A549 (cell line): ENCODE results near the gene PHF21B. TPM values are rescaled to one million over a fixed set of nuclear protein-coding genes. Genes with fewer than 3 reads are reported as not detected.

Experiments
- ATAC-seq, 2 experiments: fragments of 200-7000 bp in 1 of 2; fragments of >200 bp in 1 of 2; cut with Nextera tagmentation in 1 of 2; cut with Tn5 transposase in 1 of 2; 3 replicates each; pipeline versions ENCODE4 v1.8.0 to v1.9.1; 2018 to 2020; ENCODE audit warnings: mild to moderate bottlenecking in 1 of 2, moderate library complexity in 1 of 2
- CTCF ChIA-PET: fragments of 300-600 bp; sonication (Branson Sonifier 250); formaldehyde crosslinking; extraction: SDS; loops from one replicate; lab custom pipeline; 2021; ENCODE audit warnings: antibody characterized with exemption, inconsistent platforms; lab: Yijun Ruan, JAX
- POLR2A ChIA-PET: fragments of 350-600 bp; formaldehyde crosslinking; extraction: SDS; loops from one replicate; lab custom pipeline; 2021; ENCODE audit warnings: antibody characterized with exemption, inconsistent platforms; lab: Yijun Ruan, JAX
- DNase-seq, 2 experiments: peaks; one replicate each; pipeline versions ENCODE4 v3.0.0 to v3.0.0-alpha.2; 2011 to 2016; ENCODE audit warnings: low read depth in 1 of 2, low spot score in 1 of 2
- FAIRE-seq: peaks from 2 replicates; lab custom pipeline; 2011; peaks lifted over from hg19 to GRCh38; lab: Jason Lieb, UNC
- H3K27ac ChIP-seq, 2 experiments: fragments of >200 bp; sonication (Bioruptor Twin); formaldehyde crosslinking; 3 replicates each; pipeline ENCODE4 v1.5.1; 2016 to 2017
- H3K4me1 ChIP-seq: fragments of >200 bp; sonication (Bioruptor Twin); formaldehyde crosslinking; 3 replicates; pipeline ENCODE4 v1.6.1; 2016
- H3K4me2 ChIP-seq: fragments of >200 bp; sonication (Bioruptor Twin); formaldehyde crosslinking; 3 replicates; pipeline ENCODE4 v1.6.1; 2016
- H3K4me3 ChIP-seq: fragments of >200 bp; sonication (Bioruptor Twin); formaldehyde crosslinking; 3 replicates; pipeline ENCODE4 v1.5.1; 2016
- H3K9me3 ChIP-seq: fragments of >200 bp; sonication (Bioruptor Twin); formaldehyde crosslinking; 3 replicates; pipeline ENCODE4 v1.6.1; 2016
- CEBPB ChIP-seq, 2 experiments: fragments of >200 bp in 1 of 2; sonication (Bioruptor Twin) in 1 of 2; formaldehyde crosslinking in 1 of 2; IDR thresholded peaks; 2 replicates each; pipeline ENCODE4 v1.6.1; 2012 to 2016
- EHF ChIP-seq: fragments of 250-450 bp; sonication (Bioruptor Pico); IDR thresholded peaks from 2 replicates; pipeline ENCODE4 v1.5.0; 2020; ENCODE audit warnings: mild to moderate bottlenecking
- EP300 ChIP-seq, 2 experiments: fragments of >200 bp; sonication (Bioruptor Twin); formaldehyde crosslinking; IDR thresholded peaks; 2 replicates in 1 of 2; 3 replicates in 1 of 2; pipeline ENCODE4 v1.6.1; 2016 to 2017
- FOXS1 ChIP-seq: fragments of 250-450 bp; sonication (Bioruptor Pico); IDR thresholded peaks from 2 replicates; pipeline ENCODE4 v1.5.0; 2020; ENCODE audit warnings: mild to moderate bottlenecking, moderate library complexity
- HDAC2 ChIP-seq: fragments of 200-600 bp; sonication (generic); IDR thresholded peaks from 2 replicates; pipeline ENCODE4 v1.6.1; 2016
- HOXB5 ChIP-seq: fragments of 250-450 bp; sonication (Bioruptor Pico); IDR thresholded peaks from 2 replicates; pipeline ENCODE4 v1.5.0; 2020; ENCODE audit warnings: mild to moderate bottlenecking, moderate library complexity
- JUNB ChIP-seq: fragments of >200 bp; sonication (Bioruptor Twin); formaldehyde crosslinking; IDR thresholded peaks from 2 replicates; pipeline ENCODE4 v1.6.1; 2016
- MAZ ChIP-seq: fragments of 150-350 bp; IDR thresholded peaks from 2 replicates; pipeline ENCODE4 v1.6.1; 2014; ENCODE audit warnings: antibody characterized with exemption, low read depth, low read length, borderline replicate concordance
- NPAS2 ChIP-seq: fragments of 250-450 bp; sonication (Bioruptor Pico); IDR thresholded peaks from 2 replicates; pipeline ENCODE4 v1.8.0; 2022; ENCODE audit warnings: mild to moderate bottlenecking, moderate library complexity, borderline replicate concordance
- RCOR1 ChIP-seq: fragments of 150-350 bp; IDR thresholded peaks from 2 replicates; pipeline ENCODE4 v1.6.1; 2014; ENCODE audit warnings: antibody characterized with exemption, low read length, low read depth
- RNF2 ChIP-seq: fragments of 200-600 bp; sonication (generic); IDR thresholded peaks from 2 replicates; pipeline ENCODE4 v1.6.1; 2016; ENCODE audit warnings: low read depth, mild to moderate bottlenecking, antibody characterized with exemption, moderate library complexity, borderline replicate concordance
- SMC3 ChIP-seq: fragments of >200 bp; sonication (Bioruptor Twin); formaldehyde crosslinking; IDR thresholded peaks from 3 replicates; pipeline ENCODE4 v1.6.1; 2018; ENCODE audit warnings: inconsistent platforms
- SREBF2 ChIP-seq: fragments of 450-650 bp; IDR thresholded peaks from 2 replicates; pipeline ENCODE4 v1.6.1; 2014; ENCODE audit warnings: mild to moderate bottlenecking, moderate library complexity
- WGBS: methylation state at CpG from one replicate; pipeline ENCODE4 v1.1.6; 2017; ENCODE audit errors: missing lambda C conversion rate; 5-methylcytosine and 5-hydroxymethylcytosine counted together
- polyA plus RNA-seq, 4 experiments: library from polyadenylated mRNA; depleted of rRNA in 3 of 4; stranded (reverse); fragments of >200 nt; fragmentation: RNase III in 1 of 4; extraction: RNeasy Plus Mini Kit Qiagen cat#74134 plus additional on column Dnase treatment in 1 of 4; gene quantifications; 2 replicates in 3 of 4; 3 replicates in 1 of 4; pipeline ENCODE4 v1.2.3, GENCODE V29; 2011 to 2017
- TF ChIP-seq, protein P1 (sequence below): fragments of 200-600 bp; sonication (generic); IDR thresholded peaks from 2 replicates; pipeline ENCODE4 v1.6.1; 2016; ENCODE audit warnings: antibody characterized with exemption, mild to moderate bottlenecking, moderate library complexity
- TF ChIP-seq, protein P2 (sequence below): fragments of 150-350 bp; IDR thresholded peaks from 2 replicates; pipeline ENCODE4 v1.6.1; 2014; ENCODE audit warnings: low read depth, mild to moderate bottlenecking, low read length
- TF ChIP-seq, protein P3 (sequence below): IDR thresholded peaks from 2 replicates; pipeline ENCODE4 v1.6.1; 2012
- TF ChIP-seq, protein P4 (sequence below): fragments of >200 bp; sonication (Bioruptor Twin); formaldehyde crosslinking; IDR thresholded peaks from 2 replicates; pipeline ENCODE4 v1.6.1; 2016

PHF21B gene
- polyA plus RNA-seq, 2 of the 4 experiments (the other 2 are of a cell fraction): 0.50 to 0.70 TPM

DNA sequence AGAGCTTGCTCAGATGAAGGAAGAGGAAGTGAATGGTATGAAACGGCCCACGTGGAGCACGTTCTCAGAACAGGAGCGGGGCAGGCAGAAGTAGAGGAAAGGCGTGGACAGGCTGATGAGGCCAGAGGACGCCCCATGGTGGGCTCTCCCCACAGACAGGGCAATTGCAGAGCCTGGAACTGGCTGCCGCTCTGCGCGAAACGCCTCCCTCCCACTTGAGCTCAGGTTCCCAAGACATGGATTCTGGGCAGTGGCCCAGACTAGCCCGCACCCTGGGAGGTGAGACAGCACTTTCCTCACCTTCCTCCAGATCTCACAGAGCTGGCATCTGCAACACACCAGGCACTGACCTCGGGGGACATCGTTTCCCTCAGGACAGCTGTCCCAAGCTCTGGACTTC, 117.6 kb downstream of the PHF21B start:
- DNase-seq (no peak), ATAC-seq (no peak), FAIRE-seq (no peak)
- TF ChIP-seq HDAC2 (no peak), JUNB (no peak), MAZ (no peak)
- TF ChIP-seq, protein P1, sequence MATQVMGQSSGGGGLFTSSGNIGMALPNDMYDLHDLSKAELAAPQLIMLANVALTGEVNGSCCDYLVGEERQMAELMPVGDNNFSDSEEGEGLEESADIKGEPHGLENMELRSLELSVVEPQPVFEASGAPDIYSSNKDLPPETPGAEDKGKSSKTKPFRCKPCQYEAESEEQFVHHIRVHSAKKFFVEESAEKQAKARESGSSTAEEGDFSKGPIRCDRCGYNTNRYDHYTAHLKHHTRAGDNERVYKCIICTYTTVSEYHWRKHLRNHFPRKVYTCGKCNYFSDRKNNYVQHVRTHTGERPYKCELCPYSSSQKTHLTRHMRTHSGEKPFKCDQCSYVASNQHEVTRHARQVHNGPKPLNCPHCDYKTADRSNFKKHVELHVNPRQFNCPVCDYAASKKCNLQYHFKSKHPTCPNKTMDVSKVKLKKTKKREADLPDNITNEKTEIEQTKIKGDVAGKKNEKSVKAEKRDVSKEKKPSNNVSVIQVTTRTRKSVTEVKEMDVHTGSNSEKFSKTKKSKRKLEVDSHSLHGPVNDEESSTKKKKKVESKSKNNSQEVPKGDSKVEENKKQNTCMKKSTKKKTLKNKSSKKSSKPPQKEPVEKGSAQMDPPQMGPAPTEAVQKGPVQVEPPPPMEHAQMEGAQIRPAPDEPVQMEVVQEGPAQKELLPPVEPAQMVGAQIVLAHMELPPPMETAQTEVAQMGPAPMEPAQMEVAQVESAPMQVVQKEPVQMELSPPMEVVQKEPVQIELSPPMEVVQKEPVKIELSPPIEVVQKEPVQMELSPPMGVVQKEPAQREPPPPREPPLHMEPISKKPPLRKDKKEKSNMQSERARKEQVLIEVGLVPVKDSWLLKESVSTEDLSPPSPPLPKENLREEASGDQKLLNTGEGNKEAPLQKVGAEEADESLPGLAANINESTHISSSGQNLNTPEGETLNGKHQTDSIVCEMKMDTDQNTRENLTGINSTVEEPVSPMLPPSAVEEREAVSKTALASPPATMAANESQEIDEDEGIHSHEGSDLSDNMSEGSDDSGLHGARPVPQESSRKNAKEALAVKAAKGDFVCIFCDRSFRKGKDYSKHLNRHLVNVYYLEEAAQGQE: no peak
- TF ChIP-seq, protein P2, sequence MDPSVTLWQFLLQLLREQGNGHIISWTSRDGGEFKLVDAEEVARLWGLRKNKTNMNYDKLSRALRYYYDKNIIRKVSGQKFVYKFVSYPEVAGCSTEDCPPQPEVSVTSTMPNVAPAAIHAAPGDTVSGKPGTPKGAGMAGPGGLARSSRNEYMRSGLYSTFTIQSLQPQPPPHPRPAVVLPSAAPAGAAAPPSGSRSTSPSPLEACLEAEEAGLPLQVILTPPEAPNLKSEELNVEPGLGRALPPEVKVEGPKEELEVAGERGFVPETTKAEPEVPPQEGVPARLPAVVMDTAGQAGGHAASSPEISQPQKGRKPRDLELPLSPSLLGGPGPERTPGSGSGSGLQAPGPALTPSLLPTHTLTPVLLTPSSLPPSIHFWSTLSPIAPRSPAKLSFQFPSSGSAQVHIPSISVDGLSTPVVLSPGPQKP: no peak
- H3K9me3 ChIP-seq: no peaks in the 10 kb centered on the region
- POLR2A ChIA-PET: no interaction called here
- H3K27ac ChIP-seq: no peak overlapping the region
- no peak overlapping the region for H3K4me2 ChIP-seq
- 83% methylated on average over 12 of the region's 13 CpGs for WGBS
- CTCF ChIA-PET: no interaction called here
- no peaks in the 10 kb centered on the region for H3K4me1 ChIP-seq
- no peak overlapping the region for H3K4me3 ChIP-seq

DNA sequence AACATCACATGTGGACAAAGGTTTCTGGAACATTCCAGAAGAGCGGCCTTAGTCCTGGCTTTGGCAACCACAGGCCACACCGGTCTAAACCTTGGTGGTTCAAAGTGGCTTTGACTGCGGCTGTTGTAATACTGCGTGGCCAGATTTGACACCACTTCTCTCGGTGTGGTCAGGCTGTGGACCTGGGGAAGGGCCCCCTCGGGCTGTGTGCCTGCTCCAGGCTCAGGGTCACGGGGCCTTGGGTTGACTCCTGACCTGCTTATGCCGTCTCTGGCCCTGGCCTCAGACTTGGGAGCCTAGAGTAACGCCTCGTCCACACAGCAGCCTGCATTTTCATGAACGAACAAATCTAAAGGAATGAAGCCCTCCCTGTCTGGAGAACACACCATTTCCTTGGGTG, 118.0 kb downstream of the PHF21B start:
- no peak for FAIRE-seq
- H3K4me3 ChIP-seq: no peak overlapping the region

DNA sequence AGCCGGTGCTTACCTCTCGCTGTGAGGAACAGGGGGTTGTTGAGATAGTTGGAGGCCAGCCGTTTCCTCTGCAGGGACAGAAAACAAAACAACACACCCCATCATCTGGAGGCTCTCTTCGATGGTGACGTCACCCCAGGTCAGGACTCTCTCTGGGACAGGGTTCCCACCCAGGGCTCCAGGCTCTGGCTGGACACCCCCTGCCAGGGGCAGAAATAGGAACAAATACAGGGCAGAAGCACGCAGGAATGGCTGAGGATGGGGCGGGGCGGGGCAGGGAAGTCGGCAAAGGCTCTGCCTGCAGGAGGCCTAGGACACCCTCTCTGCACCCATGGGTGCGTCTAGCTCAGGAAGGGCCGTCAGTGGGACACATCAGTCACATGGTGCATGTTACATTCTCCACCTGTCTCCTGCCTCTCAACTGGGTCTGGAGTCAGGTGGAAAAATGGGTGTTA, 118.5 kb downstream of the PHF21B start:
- no peak overlapping the region for H3K4me3 ChIP-seq
- CTCF ChIA-PET: no interaction called here
- POLR2A ChIA-PET: no interaction called here
- ATAC-seq (no peak), FAIRE-seq (no peak), DNase-seq (no peak)
- no peaks in the 10 kb centered on the region for H3K4me1 ChIP-seq
- no peak overlapping the region for H3K27ac ChIP-seq
- H3K9me3 ChIP-seq: no peaks in the 10 kb centered on the region
- TF ChIP-seq RCOR1: no peak
- TF ChIP-seq NPAS2 (CRISPR knock-in tag): no peak
- TF ChIP-seq SMC3: no peak
- no peak for TF ChIP-seq FOXS1
- no peak for TF ChIP-seq EP300 (IDR thresholded peaks at IDR 0.05)
- no peak overlapping the region for H3K4me2 ChIP-seq
- WGBS: 86% methylated on average over 6 of the region's 11 CpGs

More for the DNA sequence above, 118.0 kb downstream of the PHF21B start:
- DNase-seq (no peak), ATAC-seq (no peak)
- H3K4me2 ChIP-seq: no peak overlapping the region
- WGBS: 79% methylated on average over 10 of the region's 11 CpGs
- CTCF ChIA-PET: no interaction called here
- no peak overlapping the region for H3K27ac ChIP-seq
- H3K4me1 ChIP-seq: no peaks in the 10 kb centered on the region
- TF ChIP-seq JUNB: no peak
- TF ChIP-seq, protein P3, sequence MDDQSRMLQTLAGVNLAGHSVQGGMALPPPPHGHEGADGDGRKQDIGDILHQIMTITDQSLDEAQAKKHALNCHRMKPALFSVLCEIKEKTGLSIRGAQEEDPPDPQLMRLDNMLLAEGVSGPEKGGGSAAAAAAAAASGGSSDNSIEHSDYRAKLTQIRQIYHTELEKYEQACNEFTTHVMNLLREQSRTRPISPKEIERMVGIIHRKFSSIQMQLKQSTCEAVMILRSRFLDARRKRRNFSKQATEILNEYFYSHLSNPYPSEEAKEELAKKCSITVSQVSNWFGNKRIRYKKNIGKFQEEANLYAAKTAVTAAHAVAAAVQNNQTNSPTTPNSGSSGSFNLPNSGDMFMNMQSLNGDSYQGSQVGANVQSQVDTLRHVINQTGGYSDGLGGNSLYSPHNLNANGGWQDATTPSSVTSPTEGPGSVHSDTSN: no peak
- TF ChIP-seq, protein P4, sequence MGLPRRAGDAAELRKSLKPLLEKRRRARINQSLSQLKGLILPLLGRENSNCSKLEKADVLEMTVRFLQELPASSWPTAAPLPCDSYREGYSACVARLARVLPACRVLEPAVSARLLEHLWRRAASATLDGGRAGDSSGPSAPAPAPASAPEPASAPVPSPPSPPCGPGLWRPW: no peak
- no peak for TF ChIP-seq SREBF2
- no peak for TF ChIP-seq CEBPB (IDR thresholded peaks at IDR 0.05)
- TF ChIP-seq EHF: no peak
- TF ChIP-seq RNF2: no peak
- TF ChIP-seq EP300 (IDR thresholded peaks at IDR 0.05): no peak
- TF ChIP-seq HOXB5 (CRISPR knock-in tag): no peak
- TF ChIP-seq, all 56 proteins: peak for 0
- POLR2A ChIA-PET: no interaction called here
- no peaks in the 10 kb centered on the region for H3K9me3 ChIP-seq
